GM12892 (cell line): Measurements from ENCODE around the gene RAB41.
"Not testable (repeated sequence)": the region's sequence is repeated elsewhere in the genome, so short reads cannot be mapped to it uniquely, and the experiment has no call there.

Source experiments
- DNase-seq: peaks from one replicate; pipeline ENCODE4 v3.0.0; 2011; ENCODE audit not compliant: insufficient read length
- FAIRE-seq: peaks from 2 replicates; lab custom pipeline; 2011; peaks lifted over from hg19 to GRCh38; lab: Jason Lieb, UNC
- POLR2A ChIP-seq: IDR thresholded peaks from 2 replicates; pipeline ENCODE4 v1.6.1; 2011; ENCODE audit warnings: low read depth, low read length, control low read depth
- POLR2AphosphoS5 ChIP-seq: IDR thresholded peaks from 2 replicates; pipeline ENCODE4 v1.6.1; 2011; ENCODE audit warnings: low read depth, low read length, control low read depth
- TAF1 ChIP-seq: IDR thresholded peaks from 2 replicates; pipeline ENCODE4 v1.6.1; 2011; ENCODE audit warnings: low read depth, mild to moderate bottlenecking, control low read depth, low read length, borderline replicate concordance

RAB41 gene

GRCh38 chrX:70257423-70258288, 24.3 kb upstream of the RAB41 start:
- FAIRE-seq (no peak), DNase-seq (no peak)
- TF ChIP-seq POLR2AphosphoS5: no peak
- TF ChIP-seq POLR2A: no peak
- TF ChIP-seq TAF1: no peak

- TF ChIP-seq POLR2AphosphoS5 (no peak), TAF1 (no peak), POLR2A (no peak)
- no peak for DNase-seq
- no peak for FAIRE-seq
Measured at GRCh38 chrX:70260104-70260503, 21.9 kb upstream of the RAB41 start, which contains the start of gene P2RY4. P2RY4 (minus strand) TSS chrX:70260204; CDS start chrX:70259624, 580 bp downstream.

GRCh38 chrX:70262952-70263567, 18.9 kb upstream of the RAB41 start:
- no peak for DNase-seq
- peak; percentile 66 for FAIRE-seq
- TF ChIP-seq TAF1 (no peak), POLR2A (no peak), POLR2AphosphoS5 (no peak)

- no peak for FAIRE-seq
- no peak for DNase-seq
Measured at GRCh38 chrX:70264784-70265183, 17.2 kb upstream of the RAB41 start.

GRCh38 chrX:70268034-70268433, 13.9 kb upstream of the RAB41 start, which contains the start of gene ARR3:
ARR3 (plus strand) TSS chrX:70268334; CDS start chrX:70269386, 1,052 bp downstream.
- no peak for DNase-seq
- no peak for FAIRE-seq
- TF ChIP-seq POLR2AphosphoS5: no peak
- no peak for TF ChIP-seq POLR2A
- TF ChIP-seq TAF1: no peak

More at GRCh38 chrX:70264784-70265183, 17.2 kb upstream of the RAB41 start:
- TF ChIP-seq POLR2AphosphoS5 (no peak), TAF1 (no peak), POLR2A (no peak)

GRCh38 chrX:70274029-70274428, 7.9 kb upstream of the RAB41 start:
- not testable (repeated sequence) for DNase-seq, FAIRE-seq

- TF ChIP-seq TAF1: no peak
- no peak for TF ChIP-seq POLR2A
- no peak for TF ChIP-seq POLR2AphosphoS5
- DNase-seq (no peak), FAIRE-seq (no peak)
Measured at GRCh38 chrX:70279081-70279480, 2.9 kb upstream of the RAB41 start.

- no peak for FAIRE-seq
- no peak for TF ChIP-seq TAF1
Measured at GRCh38 chrX:70280573-70280972, 1.4 kb upstream of the RAB41 start.

GRCh38 chrX:70289168-70289792, 7.3 kb downstream of the RAB41 start:
- TF ChIP-seq TAF1: no peak
- no peak for TF ChIP-seq POLR2A
- no peak for TF ChIP-seq POLR2AphosphoS5
- FAIRE-seq (no peak), DNase-seq (no peak)

More at GRCh38 chrX:70280573-70280972, 1.4 kb upstream of the RAB41 start:
- no peak for DNase-seq

GRCh38 chrX:70289793-70290770, 8.1 kb downstream of the RAB41 start, which contains the start of the genes KIF4A and PDZD11:
KIF4A (plus strand) TSS chrX:70290104; CDS start chrX:70290459, 355 bp downstream.
PDZD11 (minus strand) TSS chrX:70289927; CDS start chrX:70289341, 586 bp downstream.
- FAIRE-seq: peak; percentile 85
- TF ChIP-seq TAF1: peak; percentile 69
- peak; percentile 73 for TF ChIP-seq POLR2AphosphoS5
- TF ChIP-seq POLR2A: peak; percentile 78; the same call in 1 of the 2 replicates
- DNase-seq: peak; percentile 81

GRCh38 chrX:70292788-70293187, 10.8 kb downstream of the RAB41 start:
- no peak for FAIRE-seq
- TF ChIP-seq POLR2A (no peak), TAF1 (no peak), POLR2AphosphoS5 (no peak)
- DNase-seq: no peak
